SU-DHL-6 (cell line): ENCODE measurements around the gene RSU1.

Experiments
- H2AFZ ChIP-seq: fragments of 200-600 bp; sonication (generic); 2 replicates; pipeline ENCODE4 v1.6.1; 2014; ENCODE audit warnings: low read depth, mild to moderate bottlenecking, moderate library complexity, mixed read lengths, antibody characterized with exemption, low read length; ENCODE audit not compliant: severe bottlenecking
- H3F3A ChIP-seq: fragments of 200-600 bp; shearing (Covaris generic); 2 replicates; pipeline ENCODE4 v1.6.0; 2016; ENCODE audit warnings: antibody characterized with exemption, mild to moderate bottlenecking; ENCODE audit not compliant: insufficient read depth
- H3K27ac ChIP-seq: fragments of 200-600 bp; sonication (generic); 2 replicates; pipeline ENCODE4 v1.5.1; 2016; ENCODE audit warnings: low read depth, mild to moderate bottlenecking, low read length, moderate library complexity, mixed read lengths
- H3K27me3 ChIP-seq: fragments of 200-600 bp; sonication (generic), shearing (Covaris generic); 2 replicates; pipeline ENCODE4 v1.6.0; 2014; ENCODE audit warnings: mild to moderate bottlenecking, low read length
- H3K36me3 ChIP-seq: fragments of 200-600 bp; sonication (generic); 2 replicates; pipeline ENCODE4 v1.6.1; 2014; ENCODE audit warnings: mild to moderate bottlenecking, low read length, mixed read lengths
- H3K4me2 ChIP-seq: fragments of 300-600, 200-600 bp; shearing (Covaris generic), sonication (generic); 2 replicates; pipeline ENCODE4 v1.6.0; 2014; ENCODE audit warnings: low read length, low read depth, mild to moderate bottlenecking; ENCODE audit not compliant: poor library complexity, severe bottlenecking
- H3K4me3 ChIP-seq: fragments of 200-600 bp; sonication (generic); 2 replicates; pipeline ENCODE4 v1.5.1; 2014; ENCODE audit warnings: antibody characterized with exemption, low read length, mild to moderate bottlenecking, mixed read lengths; ENCODE audit not compliant: insufficient read depth, poor library complexity, severe bottlenecking
- H3K79me2 ChIP-seq: fragments of 200-600 bp; sonication (generic); 2 replicates; pipeline ENCODE4 v1.6.1; 2014; ENCODE audit warnings: mild to moderate bottlenecking, low read length, moderate library complexity; ENCODE audit not compliant: insufficient read depth
- H3K9ac ChIP-seq: fragments of 200-600 bp; sonication (generic); 2 replicates; pipeline ENCODE4 v1.7.0; 2014; ENCODE audit warnings: mild to moderate bottlenecking, low read length
- H3K9me2 ChIP-seq: fragments of 200-600 bp; sonication (generic); replicated peaks from 2 replicates; pipeline ENCODE4 v1.6.1; 2014; ENCODE audit warnings: low read length; ENCODE audit not compliant: insufficient read depth
- H3K9me3 ChIP-seq: fragments of 200-600 bp; sonication (generic); 2 replicates; pipeline ENCODE4 v1.6.1; 2014; ENCODE audit warnings: low read length, mixed read lengths; ENCODE audit not compliant: insufficient read depth
- H4K20me1 ChIP-seq: fragments of 200-600 bp; sonication (generic); 2 replicates; pipeline ENCODE4 v1.6.1; 2014; ENCODE audit warnings: low read depth, mild to moderate bottlenecking, antibody characterized with exemption, low read length, moderate library complexity, mixed read lengths
- EZH2phosphoT487 ChIP-seq: fragments of 200-600 bp; sonication (generic), shearing (Covaris generic); conservative IDR thresholded peaks from 2 replicates; pipeline ENCODE4 v1.6.1; 2018; ENCODE audit warnings: mild to moderate bottlenecking, antibody characterized with exemption, low read length, moderate library complexity, mixed read lengths
- TF ChIP-seq, protein P1 (sequence below): fragments of 200-600 bp; sonication (generic); IDR thresholded peaks from one replicate; pipeline ENCODE4 v1.5.1; 2017; ENCODE audit warnings: antibody characterized with exemption, mild to moderate bottlenecking, low read length, moderate library complexity; ENCODE audit not compliant: insufficient read depth, poor library complexity, severe bottlenecking

The RSU1 gene

DNA sequence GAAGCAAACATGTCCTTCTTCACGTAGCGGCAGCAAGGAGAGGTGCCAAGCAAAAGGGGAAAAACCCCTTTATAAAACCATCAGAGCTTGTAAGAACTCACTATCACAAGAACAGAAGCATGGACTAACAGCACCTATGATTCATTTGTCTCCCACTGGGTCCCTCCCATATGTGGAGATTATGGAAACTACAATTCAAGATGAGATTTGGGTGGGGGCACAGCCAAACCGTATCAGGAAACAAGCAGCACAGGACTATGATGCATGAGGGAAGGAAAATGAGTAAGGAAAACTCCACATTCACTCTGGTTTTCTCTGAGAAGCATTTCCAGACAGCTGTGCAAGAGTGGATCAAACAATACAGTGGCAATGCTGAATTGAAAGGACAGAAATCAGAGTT lies 81.6 kb downstream of the RSU1 start:
- Histone ChIP-seq H3K4me3 (no peak overlapping the region), H3K79me2 (no peaks in the 10 kb centered on the region), H3K27ac (no peak overlapping the region), H2AFZ (no peak overlapping the region), H3K9me3 (no peaks in the 10 kb centered on the region), H3K9ac (no peak overlapping the region), H3K27me3 (no peaks in the 10 kb centered on the region), H3K9me2 (no peaks in the 10 kb centered on the region), H4K20me1 (no peaks in the 10 kb centered on the region), H3K36me3 (peaks cover 13% of the 10 kb centered on the region; the same call in 1 of the 2 replicates), H3K4me2 (no peak overlapping the region), H3F3A (no peaks in the 10 kb centered on the region)
- TF ChIP-seq, protein P1, sequence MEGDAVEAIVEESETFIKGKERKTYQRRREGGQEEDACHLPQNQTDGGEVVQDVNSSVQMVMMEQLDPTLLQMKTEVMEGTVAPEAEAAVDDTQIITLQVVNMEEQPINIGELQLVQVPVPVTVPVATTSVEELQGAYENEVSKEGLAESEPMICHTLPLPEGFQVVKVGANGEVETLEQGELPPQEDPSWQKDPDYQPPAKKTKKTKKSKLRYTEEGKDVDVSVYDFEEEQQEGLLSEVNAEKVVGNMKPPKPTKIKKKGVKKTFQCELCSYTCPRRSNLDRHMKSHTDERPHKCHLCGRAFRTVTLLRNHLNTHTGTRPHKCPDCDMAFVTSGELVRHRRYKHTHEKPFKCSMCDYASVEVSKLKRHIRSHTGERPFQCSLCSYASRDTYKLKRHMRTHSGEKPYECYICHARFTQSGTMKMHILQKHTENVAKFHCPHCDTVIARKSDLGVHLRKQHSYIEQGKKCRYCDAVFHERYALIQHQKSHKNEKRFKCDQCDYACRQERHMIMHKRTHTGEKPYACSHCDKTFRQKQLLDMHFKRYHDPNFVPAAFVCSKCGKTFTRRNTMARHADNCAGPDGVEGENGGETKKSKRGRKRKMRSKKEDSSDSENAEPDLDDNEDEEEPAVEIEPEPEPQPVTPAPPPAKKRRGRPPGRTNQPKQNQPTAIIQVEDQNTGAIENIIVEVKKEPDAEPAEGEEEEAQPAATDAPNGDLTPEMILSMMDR: no peak
- TF ChIP-seq EZH2phosphoT487: no peak

DNA sequence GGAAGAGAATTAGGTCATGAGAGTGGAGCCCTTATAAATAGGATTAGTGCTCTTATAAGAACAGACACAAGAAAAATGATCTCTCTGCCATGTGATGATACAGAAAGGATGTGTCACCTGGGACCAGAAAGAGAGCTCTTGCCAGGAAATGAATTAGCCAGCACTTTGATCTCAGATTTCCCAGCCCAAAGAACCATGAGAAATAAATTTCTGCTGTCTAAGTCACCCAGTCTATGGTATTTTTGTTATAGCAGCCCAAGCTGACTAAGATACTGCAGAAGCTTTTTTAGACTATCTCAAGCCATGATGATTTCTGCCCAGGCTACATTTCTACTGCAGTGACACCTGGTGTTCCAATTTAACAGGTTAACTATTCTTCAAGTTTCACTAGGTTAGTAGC lies 84.8 kb downstream of the RSU1 start:
- Histone ChIP-seq H3K27me3 (no peaks in the 10 kb centered on the region), H4K20me1 (no peaks in the 10 kb centered on the region), H3F3A (no peaks in the 10 kb centered on the region), H3K4me3 (no peak overlapping the region), H2AFZ (no peak overlapping the region), H3K4me2 (no peak overlapping the region), H3K79me2 (no peaks in the 10 kb centered on the region), H3K9ac (no peak overlapping the region), H3K9me3 (no peaks in the 10 kb centered on the region), H3K9me2 (no peaks in the 10 kb centered on the region), H3K36me3 (peaks cover 7% of the 10 kb centered on the region; the same call in 1 of the 2 replicates), H3K27ac (no peak overlapping the region)
- no peak for TF ChIP-seq EZH2phosphoT487
- TF ChIP-seq, protein P1: no peak

DNA sequence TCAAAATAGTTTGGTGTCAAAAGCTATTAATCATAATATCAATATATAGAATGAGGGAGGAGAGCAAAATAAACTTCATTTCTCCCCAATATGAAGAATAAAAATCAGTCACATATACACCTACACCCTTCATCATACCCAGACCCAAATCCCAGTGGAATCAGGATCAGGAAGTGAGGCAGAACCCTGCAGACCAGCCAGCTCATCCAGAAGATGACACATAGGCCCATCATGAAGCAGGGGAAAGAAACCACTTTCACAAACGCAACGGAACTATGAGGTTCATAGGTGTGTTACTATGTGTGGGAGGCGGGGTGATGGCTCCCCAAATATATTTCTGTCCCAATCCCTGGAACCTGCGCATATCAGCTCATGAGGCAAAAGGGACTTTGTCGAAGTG lies 89.0 kb downstream of the RSU1 start:
- Histone ChIP-seq H3K4me3 (no peak overlapping the region), H3K79me2 (no peaks in the 10 kb centered on the region), H3K4me2 (no peak overlapping the region), H3K9me3 (no peaks in the 10 kb centered on the region), H3F3A (no peaks in the 10 kb centered on the region), H4K20me1 (no peaks in the 10 kb centered on the region), H2AFZ (no peak overlapping the region), H3K9ac (no peak overlapping the region), H3K36me3 (no peaks in the 10 kb centered on the region; the same call in none of the 2 replicates), H3K9me2 (no peaks in the 10 kb centered on the region), H3K27me3 (no peaks in the 10 kb centered on the region), H3K27ac (no peak overlapping the region)
- TF ChIP-seq, protein P1: no peak
- TF ChIP-seq EZH2phosphoT487: no peak
